OCI-LY3 (cell line): Measurements from ENCODE around the gene SNF8.

Source experiments
- H2AFZ ChIP-seq: fragments of 200-600, 300-600 bp; shearing (Covaris generic); 2 replicates; pipeline ENCODE4 v1.6.0; 2014; ENCODE audit warnings: antibody characterized with exemption, low read depth, low read length
- H3K27ac ChIP-seq: fragments of 200-600, 300-600 bp; sonication (generic); 2 replicates; pipeline ENCODE4 v1.5.1; 2014; ENCODE audit warnings: mild to moderate bottlenecking, low read length, moderate library complexity, mixed read lengths
- H3K27me3 ChIP-seq: fragments of 200-600, 300-600 bp; sonication (generic); 2 replicates; pipeline ENCODE4 v1.6.1; 2014; ENCODE audit warnings: low read depth, low read length, mixed read lengths
- H3K36me3 ChIP-seq: fragments of 200-600, 300-600 bp; sonication (generic); replicated peaks from 2 replicates; pipeline ENCODE3; 2014; ENCODE audit warnings: low read depth, low read length, mixed read lengths
- H3K4me1 ChIP-seq: fragments of 300-600, 200-600 bp; sonication (generic); 2 replicates; pipeline ENCODE4 v1.6.1; 2014; ENCODE audit warnings: low read length, mixed read lengths
- H3K4me2 ChIP-seq: fragments of 200-600, 300-600 bp; sonication (generic); 2 replicates; pipeline ENCODE4 v1.6.1; 2014; ENCODE audit warnings: low read length, mixed read lengths
- H3K4me3 ChIP-seq: fragments of 300-600, 200-600 bp; sonication (generic); 2 replicates; pipeline ENCODE4 v1.5.1; 2014; ENCODE audit warnings: antibody characterized with exemption, mild to moderate bottlenecking, low read length, moderate library complexity
- H3K79me2 ChIP-seq: fragments of 300-600, 200-600 bp; shearing (Covaris generic); 2 replicates; pipeline ENCODE4 v1.6.1; 2014; ENCODE audit warnings: mild to moderate bottlenecking, low read length, mixed read lengths
- H3K9ac ChIP-seq: fragments of 300-600, 200-600 bp; shearing (Covaris generic); 2 replicates; pipeline ENCODE4 v1.6.0; 2014; ENCODE audit warnings: mild to moderate bottlenecking, low read length, moderate library complexity
- H3K9me3 ChIP-seq: fragments of 200-600, 300-600 bp; shearing (Covaris generic); 2 replicates; pipeline ENCODE4 v1.6.1; 2014; ENCODE audit warnings: low read length, mixed read lengths; ENCODE audit not compliant: insufficient read depth
- H4K20me1 ChIP-seq: fragments of 200-600, 300-600 bp; sonication (generic); 2 replicates; pipeline ENCODE4 v1.6.1; 2016; ENCODE audit warnings: low read length, mixed read lengths; ENCODE audit not compliant: insufficient read depth
- CTCF ChIP-seq: fragments of 200-600, 300-600 bp; sonication (generic); IDR thresholded peaks from 2 replicates; pipeline ENCODE4 v1.5.1; 2014; ENCODE audit warnings: antibody characterized with exemption, low read length, low read depth
- EZH2phosphoT487 ChIP-seq: fragments of 200-600 bp; shearing (Covaris generic); IDR thresholded peaks from 2 replicates; pipeline ENCODE4 v1.6.1; 2018; ENCODE audit warnings: antibody characterized with exemption, mixed run types, low read depth

The SNF8 gene

DNA sequence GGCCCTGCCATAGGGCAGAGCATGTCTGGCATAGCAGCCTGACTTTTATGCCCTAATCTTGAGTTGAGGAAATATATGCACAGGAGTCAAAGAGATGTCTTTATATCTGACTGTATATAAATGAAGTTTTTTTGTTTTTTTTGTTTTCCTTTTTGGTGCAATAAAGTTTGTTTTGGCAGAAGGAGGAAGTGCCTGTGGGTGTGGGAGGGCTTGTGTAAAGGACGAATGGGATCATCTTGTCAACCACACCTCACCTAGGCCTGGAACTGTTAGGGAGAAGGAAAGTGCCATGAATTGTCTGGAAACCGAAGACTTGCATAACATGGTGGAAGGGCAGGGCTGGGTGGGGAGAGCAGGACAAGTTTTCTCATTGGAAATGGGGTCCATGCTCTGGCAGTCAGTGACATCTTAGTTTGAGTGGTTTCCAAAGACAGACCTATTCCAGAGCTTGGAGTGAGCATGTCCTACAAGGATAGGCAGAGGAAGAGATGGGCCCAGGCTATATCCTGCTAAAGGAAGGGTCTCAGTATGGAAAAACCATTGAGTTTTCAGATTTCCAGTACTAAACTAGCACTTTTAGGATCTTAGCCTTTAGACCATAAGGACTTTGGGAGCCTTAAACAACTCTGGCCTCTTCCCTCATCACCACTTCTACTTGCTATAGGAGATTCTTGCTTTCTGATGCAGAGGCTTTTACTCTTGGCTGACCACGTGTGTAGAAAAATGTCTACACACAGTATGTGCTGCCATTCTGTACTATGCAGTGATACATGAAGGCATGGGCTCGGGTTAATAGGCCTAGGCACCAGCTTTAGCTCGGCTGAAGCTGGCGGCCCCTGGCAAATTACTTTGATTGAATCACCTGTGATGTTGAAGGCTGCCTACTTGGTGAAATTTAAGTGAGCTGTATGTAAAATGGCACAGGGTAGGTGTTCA lies 15.5 kb downstream of the SNF8 start:
- H2AFZ ChIP-seq: no peak overlapping the region
- peaks cover 10% of the 10 kb centered on the region; the same call in 1 of the 2 replicates for H3K79me2 ChIP-seq
- no peak overlapping the region for H3K4me3 ChIP-seq
- TF ChIP-seq CTCF (no peak), EZH2phosphoT487 (no peak)
- peaks cover 80% of the 10 kb centered on the region for H3K36me3 ChIP-seq
- H3K27me3 ChIP-seq: no peaks in the 10 kb centered on the region
- H3K4me1 ChIP-seq: no peaks in the 10 kb centered on the region
- no peak overlapping the region for H3K4me2 ChIP-seq
- H3K9ac ChIP-seq: no peak overlapping the region
- H3K27ac ChIP-seq: no peak overlapping the region
- H4K20me1 ChIP-seq: peaks cover 6% of the 10 kb centered on the region; the same call in 1 of the 2 replicates
- no peaks in the 10 kb centered on the region for H3K9me3 ChIP-seq

DNA sequence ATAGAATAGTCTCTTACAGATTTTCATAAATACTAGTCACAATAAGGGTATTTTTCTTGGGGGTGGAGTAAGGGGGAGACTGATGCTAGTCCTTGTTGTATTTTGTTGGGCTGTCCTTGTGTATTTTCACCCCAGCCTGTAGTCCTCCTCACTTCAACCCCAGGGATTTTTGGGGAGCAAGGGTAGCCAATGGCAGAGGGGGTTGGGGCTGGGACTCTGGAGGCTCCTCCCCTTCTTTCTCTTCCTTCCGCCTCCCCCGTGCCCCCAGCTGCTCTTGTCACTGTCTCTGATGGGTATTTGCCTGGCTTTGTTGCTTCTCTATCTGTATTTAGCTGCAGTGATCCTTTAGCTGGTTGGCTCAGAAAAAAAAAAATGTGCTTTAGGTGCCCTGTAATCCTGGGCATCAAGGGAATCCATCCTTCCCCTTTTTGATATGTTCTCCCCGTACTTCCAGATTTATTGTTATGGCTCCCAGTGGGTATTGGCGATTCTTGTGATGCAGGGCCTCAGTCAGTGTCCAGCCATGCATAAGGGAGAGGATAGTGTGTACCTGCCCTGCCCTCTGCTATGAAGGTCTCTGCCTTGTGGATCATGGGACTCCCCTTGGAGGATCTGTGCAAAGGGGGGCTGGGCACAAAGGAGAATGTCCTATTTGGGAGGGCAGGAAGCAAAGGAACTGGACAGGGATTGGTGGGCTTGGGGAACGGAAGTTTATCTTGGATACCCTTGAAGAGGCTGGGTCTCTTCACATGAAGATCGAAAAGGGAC lies 16.5 kb downstream of the SNF8 start:
- TF ChIP-seq EZH2phosphoT487: no peak
- no peak for TF ChIP-seq CTCF
- Histone ChIP-seq H3K36me3 (peaks cover 81% of the 10 kb centered on the region), H3K27ac (no peak overlapping the region)

GRCh38 chr17:48925991-48926342 lies 18.7 kb downstream of the SNF8 start:
- H2AFZ ChIP-seq: no peak overlapping the region
- peaks cover 76% of the 10 kb centered on the region for H3K36me3 ChIP-seq
- H3K27me3 ChIP-seq: no peaks in the 10 kb centered on the region
- H3K9ac ChIP-seq: no peak overlapping the region
- no peak overlapping the region for H3K4me2 ChIP-seq
- no peak overlapping the region for H3K4me3 ChIP-seq
- no peak for TF ChIP-seq CTCF
- TF ChIP-seq EZH2phosphoT487: no peak
- peaks cover 8% of the 10 kb centered on the region; the same call in 1 of the 2 replicates for H4K20me1 ChIP-seq
- no peak overlapping the region for H3K27ac ChIP-seq
- no peaks in the 10 kb centered on the region for H3K4me1 ChIP-seq
- no peaks in the 10 kb centered on the region for H3K9me3 ChIP-seq
- peaks cover 14% of the 10 kb centered on the region; the same call in 1 of the 2 replicates for H3K79me2 ChIP-seq

More for the DNA sequence above, 16.5 kb downstream of the SNF8 start:
- H3K9me3 ChIP-seq: no peaks in the 10 kb centered on the region
- H3K4me2 ChIP-seq: no peak overlapping the region
- H3K4me3 ChIP-seq: no peak overlapping the region
- H2AFZ ChIP-seq: no peak overlapping the region
- peaks cover 8% of the 10 kb centered on the region; the same call in 1 of the 2 replicates for H4K20me1 ChIP-seq
- H3K27me3 ChIP-seq: no peaks in the 10 kb centered on the region
- H3K79me2 ChIP-seq: peaks cover 10% of the 10 kb centered on the region; the same call in 1 of the 2 replicates
- H3K4me1 ChIP-seq: no peaks in the 10 kb centered on the region
- no peak overlapping the region for H3K9ac ChIP-seq
